Measurements from ENCODE around the gene FHDC1.

- TF ChIP-seq POLR2A (IDR thresholded peaks at IDR 0.05) (peak in 1 of 2 donors; percentile 31), CTCF (IDR thresholded peaks at IDR 0.05) (no peak)
Measured at GRCh38 chr4:152946446-152946845, 10.3 kb downstream of the FHDC1 start.

Measured in Peyer's patch (tissue), 4 donors.